HEK293T (cell line): Measurements from ENCODE around the gene PHF10.

ENCODE experiments used
- ARNT ChIP-seq: fragments of 450-650 bp; IDR thresholded peaks from 2 replicates; pipeline ENCODE4 v1.6.1; 2017; ENCODE audit warnings: mild to moderate bottlenecking
- BHLHE40 ChIP-seq: fragments of 450-650 bp; IDR thresholded peaks from 2 replicates; pipeline ENCODE4 v1.6.1; 2016; ENCODE audit warnings: mild to moderate bottlenecking, moderate library complexity, borderline replicate concordance
- CTBP1 ChIP-seq: fragments of 450-650 bp; IDR thresholded peaks from 2 replicates; pipeline ENCODE4 v1.6.1; 2016; ENCODE audit warnings: borderline replicate concordance
- ELF4 ChIP-seq: fragments of 450-650 bp; IDR thresholded peaks from 2 replicates; pipeline ENCODE4 v1.6.1; 2017; ENCODE audit warnings: antibody characterized with exemption
- FOXA1 ChIP-seq: fragments of 450-650 bp; IDR thresholded peaks from 2 replicates; pipeline ENCODE4 v1.6.1; 2016; ENCODE audit warnings: mild to moderate bottlenecking
- FOXK2 ChIP-seq: fragments of 450-650 bp; IDR thresholded peaks from 2 replicates; pipeline ENCODE4 v1.6.1; 2016; ENCODE audit warnings: mild to moderate bottlenecking
- FOXM1 ChIP-seq: fragments of 450-650 bp; IDR thresholded peaks from 2 replicates; pipeline ENCODE4 v1.6.1; 2017; ENCODE audit warnings: mild to moderate bottlenecking, borderline replicate concordance
- HDGF ChIP-seq: fragments of 450-650 bp; IDR thresholded peaks from 2 replicates; pipeline ENCODE4 v1.6.1; 2017; ENCODE audit warnings: antibody characterized with exemption, borderline replicate concordance
- L3MBTL2 ChIP-seq: fragments of 450-650 bp; conservative IDR thresholded peaks from 2 replicates; pipeline ENCODE4 v1.6.1; 2016; ENCODE audit warnings: mild to moderate bottlenecking
- NFRKB ChIP-seq: fragments of 450-650 bp; IDR thresholded peaks from 2 replicates; pipeline ENCODE4 v1.6.1; 2016; ENCODE audit warnings: mild to moderate bottlenecking, moderate library complexity
- SP1 ChIP-seq: fragments of 450-650 bp; IDR thresholded peaks from 2 replicates; pipeline ENCODE4 v1.6.1; 2017
- SUZ12 ChIP-seq: fragments of 450-650 bp; IDR thresholded peaks from 2 replicates; pipeline ENCODE4 v1.6.1; 2016; ENCODE audit warnings: mild to moderate bottlenecking
- TARDBP ChIP-seq: fragments of 450-650 bp; IDR thresholded peaks from 2 replicates; pipeline ENCODE4 v1.6.1; 2016
- TF ChIP-seq, protein P1 (sequence below): fragments of 450-650 bp; IDR thresholded peaks from 2 replicates; pipeline ENCODE4 v1.6.1; 2016

DNA sequence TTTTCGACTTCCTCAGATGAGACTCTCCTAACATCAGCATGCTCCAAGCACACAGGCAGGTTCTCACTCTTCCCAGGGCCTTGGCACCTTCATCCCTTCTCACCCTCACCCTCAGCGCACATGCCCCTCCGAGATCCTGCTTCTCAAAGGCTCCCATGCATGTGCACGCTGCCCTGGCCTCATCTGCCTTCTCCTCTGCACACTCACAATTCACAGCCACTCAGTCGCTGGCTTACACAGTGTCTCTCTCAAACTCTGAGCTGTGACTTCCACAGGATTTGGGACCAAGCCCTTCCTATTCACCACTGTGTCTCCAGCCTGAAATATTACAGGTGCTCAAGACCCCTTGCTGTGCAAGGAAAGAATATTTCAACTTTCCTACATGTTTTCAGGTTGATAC lies 52.7 kb downstream of the PHF10 start:
- TF ChIP-seq NFRKB: no peak
- TF ChIP-seq SP1: no peak
- TF ChIP-seq, protein P1, sequence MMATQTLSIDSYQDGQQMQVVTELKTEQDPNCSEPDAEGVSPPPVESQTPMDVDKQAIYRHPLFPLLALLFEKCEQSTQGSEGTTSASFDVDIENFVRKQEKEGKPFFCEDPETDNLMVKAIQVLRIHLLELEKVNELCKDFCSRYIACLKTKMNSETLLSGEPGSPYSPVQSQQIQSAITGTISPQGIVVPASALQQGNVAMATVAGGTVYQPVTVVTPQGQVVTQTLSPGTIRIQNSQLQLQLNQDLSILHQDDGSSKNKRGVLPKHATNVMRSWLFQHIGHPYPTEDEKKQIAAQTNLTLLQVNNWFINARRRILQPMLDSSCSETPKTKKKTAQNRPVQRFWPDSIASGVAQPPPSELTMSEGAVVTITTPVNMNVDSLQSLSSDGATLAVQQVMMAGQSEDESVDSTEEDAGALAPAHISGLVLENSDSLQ: no peak
- no peak for TF ChIP-seq FOXM1
- no peak for TF ChIP-seq ELF4
- TF ChIP-seq TARDBP: no peak
- TF ChIP-seq FOXA1: no peak
- TF ChIP-seq BHLHE40: no peak
- TF ChIP-seq L3MBTL2: no peak
- TF ChIP-seq CTBP1: no peak
- TF ChIP-seq HDGF: no peak
- TF ChIP-seq ARNT: no peak
- no peak for TF ChIP-seq SUZ12
- TF ChIP-seq FOXK2: no peak
